GM19025 (cell line): ENCODE measurements around the gene KCNH2.
"Not testable (repeated sequence)": the region's sequence is repeated elsewhere in the genome, so short reads cannot be mapped to it uniquely, and the experiment has no call there.

Source experiments
- ATAC-seq: cut with Tn5 transposase; IDR thresholded peaks from one replicate; pipeline ENCODE4 v1.9.1; 2021; ENCODE audit warnings: mild to moderate bottlenecking, low read depth, moderate library complexity; ENCODE audit not compliant: unreplicated experiment

KCNH2 gene

GRCh38 chr7:151012911-151013347 is 34.8 kb upstream of the KCNH2 start:
- no peak for ATAC-seq

DNA sequence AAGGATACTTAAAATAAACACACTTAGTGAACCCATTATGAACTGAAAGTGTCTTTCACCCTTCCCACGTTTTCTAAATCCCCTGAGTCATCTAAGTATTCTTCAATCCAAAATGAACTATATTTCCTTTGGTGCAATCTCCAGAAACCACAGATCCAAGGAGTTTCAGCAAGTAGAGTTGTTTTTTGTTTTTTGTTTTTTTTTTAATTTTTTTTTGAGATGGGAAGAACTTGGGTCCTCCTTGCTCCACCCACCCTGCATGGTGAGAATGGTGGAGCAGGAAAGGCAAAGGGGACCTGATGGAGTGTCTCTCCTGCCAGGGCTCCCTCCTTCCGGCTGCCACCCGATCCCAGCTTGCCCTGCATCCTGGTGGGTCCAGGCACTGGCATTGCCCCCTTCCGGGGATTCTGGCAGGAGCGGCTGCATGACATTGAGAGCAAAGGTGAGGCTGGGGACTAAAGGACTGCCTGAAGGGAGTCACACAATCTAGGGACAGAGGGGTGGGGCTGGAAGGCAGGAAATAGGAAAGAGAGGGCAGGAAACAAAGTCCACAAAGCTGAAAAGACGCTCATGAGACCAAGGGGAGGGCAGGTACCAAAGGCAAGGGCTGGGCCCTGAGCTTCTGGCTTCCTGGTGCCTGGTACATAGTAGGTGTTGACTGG is 34.0 kb upstream of the KCNH2 start:
- ATAC-seq: no peak

- ATAC-seq: not testable (repeated sequence)
Measured at GRCh38 chr7:151011616-151012015, 33.5 kb upstream of the KCNH2 start.

DNA sequence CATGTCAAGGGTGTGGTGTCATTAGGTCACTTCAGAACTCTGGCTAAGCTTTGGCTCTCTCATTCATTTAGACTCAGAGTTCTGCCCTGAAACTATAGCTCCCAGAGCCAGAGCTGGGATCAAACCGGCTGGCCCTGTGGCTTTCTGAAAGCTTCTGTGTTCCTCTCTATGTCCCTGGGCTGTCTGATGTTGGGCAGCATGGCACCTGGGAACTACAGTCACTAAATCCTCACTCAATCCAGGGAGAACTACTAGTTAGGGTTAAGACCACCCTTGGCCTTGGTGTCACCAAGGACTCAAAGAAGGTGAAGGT is 32.9 kb upstream of the KCNH2 start:
- ATAC-seq: no peak

DNA sequence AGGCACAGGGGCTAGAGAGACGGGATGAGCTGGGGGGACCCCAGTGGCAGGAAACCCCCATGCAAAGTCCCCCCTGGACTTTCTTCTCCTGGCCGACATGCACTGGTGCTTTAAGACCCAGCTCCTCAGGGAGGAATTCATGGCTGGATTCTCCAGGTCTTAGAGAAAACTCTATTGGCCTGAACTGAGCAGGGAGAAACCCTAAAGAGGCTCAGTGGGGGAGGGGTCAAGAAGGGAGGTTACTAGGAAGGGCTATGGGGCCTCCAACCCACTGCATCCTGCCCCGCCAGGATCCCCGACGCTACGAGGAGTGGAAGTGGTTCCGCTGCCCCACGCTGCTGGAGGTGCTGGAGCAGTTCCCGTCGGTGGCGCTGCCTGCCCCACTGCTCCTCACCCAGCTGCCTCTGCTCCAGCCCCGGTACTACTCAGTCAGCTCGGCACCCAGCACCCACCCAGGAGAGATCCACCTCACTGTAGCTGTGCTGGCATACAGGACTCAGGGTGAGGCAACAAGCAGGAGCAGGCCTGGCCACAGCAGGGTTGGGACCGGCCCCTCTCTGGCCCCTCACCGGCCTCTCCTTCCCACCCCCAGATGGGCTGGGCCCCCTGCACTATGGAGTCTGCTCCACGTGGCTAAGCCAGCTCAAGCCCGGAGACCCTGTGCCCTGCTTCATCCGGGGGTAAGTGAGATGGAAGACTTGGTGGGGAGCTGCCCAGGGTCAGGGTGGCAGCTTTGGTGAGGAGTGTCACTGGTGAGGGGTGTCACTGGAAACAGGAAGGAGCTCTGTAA is 32.4 kb upstream of the KCNH2 start:
- no peak for ATAC-seq

- ATAC-seq: no peak
Measured at GRCh38 chr7:151010037-151010306, 31.9 kb upstream of the KCNH2 start.

GRCh38 chr7:151009327-151010036 is 31.4 kb upstream of the KCNH2 start:
- ATAC-seq: no peak

DNA sequence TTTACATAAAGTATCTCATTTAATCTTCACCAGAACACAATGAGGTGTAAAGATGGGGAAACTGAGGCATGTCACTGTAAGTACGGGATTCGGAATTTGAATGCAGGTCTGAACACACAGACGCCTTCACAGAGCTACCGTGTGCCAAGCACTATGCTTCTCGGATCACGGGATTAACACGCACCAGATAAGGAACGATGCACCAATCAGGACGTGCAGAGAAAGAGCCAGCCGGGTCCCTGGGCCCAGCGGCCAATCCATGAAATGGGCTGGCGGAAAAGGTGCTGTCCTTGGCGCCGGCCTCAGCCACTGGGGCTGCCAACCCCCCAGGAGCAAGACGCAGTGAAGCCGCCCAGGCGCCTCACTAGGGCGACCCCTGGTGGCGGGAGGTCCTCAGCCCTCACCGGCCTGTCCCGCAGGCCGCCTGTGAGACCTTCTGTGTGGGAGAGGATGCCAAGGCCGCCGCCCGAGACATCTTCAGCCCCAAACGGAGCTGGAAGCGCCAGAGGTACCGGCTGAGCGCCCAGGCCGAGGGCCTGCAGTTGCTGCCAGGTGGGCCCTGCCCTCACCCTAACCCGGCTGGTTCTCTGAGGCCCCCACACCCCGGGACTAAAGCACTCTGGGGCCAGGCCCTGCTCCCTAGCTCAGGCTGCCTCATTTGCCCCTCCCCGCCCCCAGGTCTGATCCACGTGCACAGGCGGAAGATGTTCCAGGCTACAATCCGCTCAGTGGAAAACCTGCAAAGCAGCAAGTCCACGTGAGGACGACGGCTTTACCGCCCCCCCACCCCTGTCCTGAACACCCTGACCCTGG is 30.6 kb upstream of the KCNH2 start:
- no peak for ATAC-seq

- ATAC-seq: no peak
Measured at GRCh38 chr7:151008143-151008510, 30.0 kb upstream of the KCNH2 start.

DNA sequence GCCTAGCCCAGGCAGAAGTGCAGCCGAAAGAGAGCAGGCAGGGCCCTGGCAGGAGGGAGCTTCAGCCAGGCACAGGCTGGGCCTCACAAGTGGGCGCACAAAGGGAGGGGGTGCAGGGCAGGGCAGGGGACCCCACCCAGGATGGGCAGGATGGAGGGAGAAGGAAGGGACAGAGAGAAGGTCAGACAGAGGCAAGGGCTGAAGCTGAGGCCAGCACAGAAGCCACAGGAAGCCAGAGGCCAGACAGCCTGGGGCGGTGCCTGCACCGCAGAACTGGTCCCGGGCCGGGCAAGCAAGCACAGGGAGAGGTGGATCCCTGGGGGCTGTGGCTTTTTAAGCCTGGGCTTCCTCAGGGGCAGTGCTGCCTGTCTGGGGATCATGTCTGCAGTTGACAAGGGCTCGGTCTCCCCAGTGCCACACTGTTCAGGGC is 29.4 kb upstream of the KCNH2 start:
- no peak for ATAC-seq

DNA sequence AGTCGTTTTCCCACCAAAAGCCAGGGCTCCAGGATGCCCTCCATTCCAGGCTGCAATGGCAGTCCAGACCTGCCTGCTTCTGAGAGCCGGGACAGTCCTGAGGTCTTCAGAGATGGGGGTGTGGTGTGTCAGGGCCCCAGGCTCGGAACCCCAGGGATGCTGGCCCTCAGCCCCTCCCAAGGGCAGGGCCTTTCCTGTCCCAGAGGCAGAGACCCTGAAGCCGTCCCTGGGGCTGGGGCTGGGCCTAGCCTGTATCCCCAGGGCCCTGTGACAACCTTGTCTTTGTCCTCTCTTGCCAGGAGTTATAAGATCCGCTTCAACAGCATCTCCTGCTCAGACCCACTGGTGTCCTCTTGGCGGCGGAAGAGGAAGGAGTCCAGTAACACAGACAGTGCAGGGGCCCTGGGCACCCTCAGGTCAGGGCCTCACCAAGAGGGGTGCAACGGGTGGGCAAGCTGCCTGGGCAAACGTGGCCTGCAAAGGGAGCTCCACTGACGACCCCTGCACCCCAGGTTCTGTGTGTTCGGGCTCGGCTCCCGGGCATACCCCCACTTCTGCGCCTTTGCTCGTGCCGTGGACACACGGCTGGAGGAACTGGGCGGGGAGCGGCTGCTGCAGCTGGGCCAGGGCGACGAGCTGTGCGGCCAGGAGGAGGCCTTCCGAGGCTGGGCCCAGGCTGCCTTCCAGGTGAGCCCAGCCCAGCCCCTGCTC is 28.6 kb upstream of the KCNH2 start:
- ATAC-seq: no peak

- ATAC-seq: no peak
Measured at GRCh38 chr7:151005566-151005965, 27.4 kb upstream of the KCNH2 start.

DNA sequence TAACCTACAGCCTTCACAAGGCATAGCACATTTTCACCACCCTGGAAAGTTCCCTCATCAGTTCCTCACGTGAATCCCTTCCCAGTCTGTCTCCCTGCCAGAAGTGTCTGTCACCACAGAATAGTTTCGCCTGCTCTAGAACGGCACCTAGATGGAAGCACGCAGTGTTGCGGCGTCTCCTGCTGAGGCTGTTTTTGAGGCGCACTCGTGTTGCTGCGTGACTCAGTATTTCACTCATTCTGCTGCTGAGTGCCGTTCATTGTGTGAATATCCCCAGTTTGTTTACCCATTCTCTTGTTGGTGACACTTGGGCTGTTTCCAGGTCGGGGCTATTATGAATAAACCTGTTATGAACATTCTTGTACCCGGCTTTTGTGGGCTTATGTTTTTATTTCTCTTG is 25.5 kb upstream of the KCNH2 start:
- ATAC-seq: no peak

- no peak for ATAC-seq
Measured at GRCh38 chr7:151001546-151001945, 23.4 kb upstream of the KCNH2 start.

DNA sequence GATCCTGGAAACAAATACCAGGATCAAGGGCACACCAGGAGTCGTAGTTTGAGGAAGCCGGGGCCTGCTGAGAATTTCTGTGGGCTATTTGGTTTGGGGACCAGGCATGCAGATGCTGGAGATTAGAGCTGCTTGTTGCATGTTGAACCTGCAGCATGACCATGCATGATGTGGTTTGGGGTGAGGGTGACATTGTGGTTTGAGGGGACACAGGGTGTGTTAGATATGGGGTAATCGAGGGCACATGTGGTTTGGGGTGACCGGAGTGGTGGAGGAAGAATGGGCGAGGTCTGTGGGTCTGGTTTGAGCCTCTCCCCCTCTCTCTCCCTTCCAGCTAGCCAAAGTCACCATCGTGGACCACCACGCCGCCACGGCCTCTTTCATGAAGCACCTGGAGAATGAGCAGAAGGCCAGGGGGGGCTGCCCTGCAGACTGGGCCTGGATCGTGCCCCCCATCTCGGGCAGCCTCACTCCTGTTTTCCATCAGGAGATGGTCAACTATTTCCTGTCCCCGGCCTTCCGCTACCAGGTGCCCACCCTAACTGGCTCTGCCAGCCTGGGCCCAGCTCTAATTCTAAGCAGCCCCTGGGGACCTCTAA is 22.9 kb upstream of the KCNH2 start:
- ATAC-seq: no peak

DNA sequence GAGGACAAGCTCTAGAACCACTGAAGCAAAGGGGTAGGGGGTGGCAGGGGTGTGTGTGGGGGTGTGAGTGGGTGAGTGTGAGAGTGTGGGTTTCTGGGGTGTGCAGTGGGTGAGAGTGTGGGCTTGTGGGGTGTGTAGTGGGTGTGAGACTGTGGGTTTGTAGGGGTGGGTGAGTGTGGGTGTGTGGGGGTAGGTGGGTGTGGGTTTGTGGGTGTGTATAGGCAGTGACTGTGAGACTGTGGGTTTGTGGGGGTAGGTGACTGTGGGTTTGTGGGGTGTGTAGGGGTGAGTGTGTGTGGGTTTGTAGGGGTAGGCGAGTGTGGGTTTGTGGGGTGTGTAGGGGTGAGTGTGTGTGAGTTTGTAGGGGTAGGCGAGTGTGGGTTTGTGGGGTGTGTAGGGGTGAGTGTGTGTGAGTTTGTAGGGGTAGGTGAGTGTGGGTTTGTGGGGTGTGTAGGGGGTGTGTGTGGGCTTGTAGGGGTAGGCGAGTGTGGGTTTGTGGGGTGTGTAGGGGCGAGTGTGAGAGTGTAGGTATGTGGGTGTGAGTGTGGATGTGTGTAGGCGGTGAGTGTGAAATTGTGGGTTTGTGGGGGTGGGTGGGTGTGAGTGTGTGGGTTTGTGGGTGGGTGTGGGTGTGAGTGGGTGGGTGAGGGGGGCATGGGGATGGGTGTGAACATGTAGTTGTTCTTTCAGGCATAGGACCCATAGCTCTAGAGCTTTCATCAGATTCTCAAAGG is 21.5 kb upstream of the KCNH2 start:
- ATAC-seq: no peak

- no peak for ATAC-seq
Measured at GRCh38 chr7:150999001-150999400, 20.9 kb upstream of the KCNH2 start.

DNA sequence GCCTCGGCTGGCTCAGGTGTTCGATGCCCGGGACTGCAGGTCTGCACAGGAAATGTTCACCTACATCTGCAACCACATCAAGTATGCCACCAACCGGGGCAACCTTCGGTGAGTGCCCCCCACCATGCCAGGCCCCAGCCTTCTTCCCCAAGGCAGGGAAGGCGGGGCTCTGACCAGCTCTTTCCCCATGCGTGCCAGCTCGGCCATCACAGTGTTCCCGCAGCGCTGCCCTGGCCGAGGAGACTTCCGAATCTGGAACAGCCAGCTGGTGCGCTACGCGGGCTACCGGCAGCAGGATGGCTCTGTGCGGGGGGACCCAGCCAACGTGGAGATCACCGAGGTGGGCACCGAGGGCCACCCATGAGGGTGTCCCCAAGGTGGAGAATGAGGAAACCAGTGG is 20.2 kb upstream of the KCNH2 start:
- ATAC-seq: no peak

GRCh38 chr7:150997817-150998216 is 19.7 kb upstream of the KCNH2 start:
- ATAC-seq: no peak
